Stromal cell of bone marrow (primary cell): Measurements from ENCODE around the gene PCDHA4.
"Not testable (repeated sequence)": the region's sequence is repeated elsewhere in the genome, so short reads cannot be mapped to it uniquely, and the experiment has no call there.

Experiments
- DNase-seq: peaks from one replicate; pipeline ENCODE4 v3.0.0-alpha.2; 2012; ENCODE audit warnings: low read depth

The PCDHA4 gene

GRCh38 chr5:140821375-140822280 is 14.8 kb downstream of the PCDHA4 start, which contains the start of gene PCDHA5:
TSS of gene PCDHA5 (plus strand) at chr5:140821613.
- no peak for DNase-seq

GRCh38 chr5:140822281-140822629 is 15.4 kb downstream of the PCDHA4 start:
- DNase-seq, result no peak

GRCh38 chr5:140822969-140823368 is 16.1 kb downstream of the PCDHA4 start:
- not testable (repeated sequence) for DNase-seq

- DNase-seq, result no peak
Observed at GRCh38 chr5:140823475-140823874, 16.6 kb downstream of the PCDHA4 start.

GRCh38 chr5:140827704-140828361 is 21.0 kb downstream of the PCDHA4 start, which contains the start of gene PCDHA6:
TSS of gene PCDHA6 (plus strand) at chr5:140827960. CDS start at chr5:140828092, 132 bp downstream.
- no peak for DNase-seq

GRCh38 chr5:140828362-140828737 is 21.5 kb downstream of the PCDHA4 start:
- no peak for DNase-seq

GRCh38 chr5:140829511-140830501 is 22.9 kb downstream of the PCDHA4 start:
- not testable (repeated sequence) for DNase-seq

- DNase-seq, result no peak
Observed at GRCh38 chr5:140833993-140834392, 27.1 kb downstream of the PCDHA4 start, which contains the start of gene PCDHA7. TSS of gene PCDHA7 (plus strand) at chr5:140834269. CDS start at chr5:140834384, 115 bp downstream.

- not testable (repeated sequence) for DNase-seq
Observed at GRCh38 chr5:140834439-140835008, 27.7 kb downstream of the PCDHA4 start.

- no peak for DNase-seq
Observed at GRCh38 chr5:140835622-140836510, 29.0 kb downstream of the PCDHA4 start.

GRCh38 chr5:140840978-140841962 is 34.4 kb downstream of the PCDHA4 start, which contains the start of gene PCDHA8:
TSS of gene PCDHA8 (plus strand) at chr5:140841187. CDS start at chr5:140841322, 135 bp downstream.
- DNase-seq, result no peak

- no peak for DNase-seq
Observed at GRCh38 chr5:140842798-140843733, 36.2 kb downstream of the PCDHA4 start.

GRCh38 chr5:140848139-140849102 is 41.6 kb downstream of the PCDHA4 start, which contains the start of gene PCDHA9:
TSS of gene PCDHA9 (plus strand) at chr5:140848382. CDS start at chr5:140848496, 114 bp downstream.
- not testable (repeated sequence) for DNase-seq

- not testable (repeated sequence) for DNase-seq
Observed at GRCh38 chr5:140849831-140850634, 43.2 kb downstream of the PCDHA4 start.
